ENCODE measurements around the gene GNG12.

GRCh38 chr1:67732750-67733151 is 100.5 kb downstream of the GNG12 start:
- TF ChIP-seq CTCF (IDR thresholded peaks at IDR 0.05; ENCODE audit: low read depth, low read length) (no peak), MAX (IDR thresholded peaks at IDR 0.05; ENCODE audit: low read depth, low read length) (no peak), POLR2A (IDR thresholded peaks at IDR 0.05; ENCODE audit: extremely low read depth, insufficient read length) (no peak)

Measured in NB4 (cell line).